Fibroblast of villous mesenchyme (primary cell): ENCODE measurements around the gene TESK1. TPM values are rescaled to one million over a fixed set of nuclear protein-coding genes. Genes with fewer than 3 reads are reported as not detected.
A peak's percentile ranks its signal among the peaks of the same experiment; 100 is the strongest.

Source experiments
- DNase-seq: peaks from one replicate; pipeline ENCODE4 v3.0.0-alpha.2; 2010; ENCODE audit warnings: low read depth
- H3K4me3 ChIP-seq: 2 replicates; pipeline ENCODE4 v1.5.1; 2011; ENCODE audit warnings: low read depth, mild to moderate bottlenecking, low read length
- total RNA-seq: library from RNA; depleted of rRNA; stranded (reverse); fragments of >200 nt; gene quantifications from 2 replicates; pipeline ENCODE4 v1.2.3, GENCODE V29; 2012
- TF ChIP-seq, protein P1 (sequence below): IDR thresholded peaks from 2 replicates; pipeline ENCODE4 v1.5.1; 2012; ENCODE audit warnings: low read depth, mild to moderate bottlenecking, low read length; ENCODE audit not compliant: insufficient read depth

The TESK1 gene
- total RNA-seq, 1 donor = 13.0 TPM

DNA sequence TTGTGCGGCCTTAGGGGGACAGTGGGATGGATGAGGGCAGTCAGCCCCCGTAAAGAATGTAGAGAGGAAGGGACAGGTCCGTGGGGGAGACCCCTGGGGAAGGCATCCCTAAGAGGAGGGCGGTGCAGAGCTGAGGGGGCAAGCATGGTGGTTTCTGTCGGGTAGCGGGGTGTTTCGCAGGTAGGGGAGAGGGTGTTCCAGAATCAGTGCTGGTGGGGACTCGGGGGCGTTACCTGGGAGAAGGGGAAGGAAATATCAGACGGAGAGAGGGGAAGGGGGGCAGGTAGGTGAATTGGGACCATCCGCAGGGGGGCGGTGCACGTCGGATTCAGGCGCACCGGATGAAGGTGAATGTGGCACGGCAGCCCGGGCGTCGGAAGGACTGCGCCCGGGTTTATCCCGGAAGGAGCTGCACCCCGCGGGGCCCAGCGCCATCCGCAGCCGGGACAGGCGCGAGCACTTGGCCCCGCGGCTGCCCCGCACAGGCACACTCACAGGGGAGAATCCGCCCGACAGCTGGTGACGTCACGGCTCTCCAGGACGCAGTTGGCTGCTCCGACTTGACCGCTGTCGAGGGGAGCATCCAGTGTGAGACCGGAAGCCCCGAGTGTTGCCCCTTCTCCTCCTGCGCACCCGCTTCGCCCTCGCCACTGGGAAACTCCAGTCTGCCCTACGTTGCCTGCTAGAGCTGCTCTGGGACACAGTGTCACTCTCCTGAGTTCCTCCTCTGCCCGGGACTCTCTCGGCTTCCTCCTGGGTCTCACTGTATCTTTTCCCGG, 11.8 kb downstream of the TESK1 start:
- H3K4me3 ChIP-seq = peak overlapping the region; percentile 37
- TF ChIP-seq, protein P1, sequence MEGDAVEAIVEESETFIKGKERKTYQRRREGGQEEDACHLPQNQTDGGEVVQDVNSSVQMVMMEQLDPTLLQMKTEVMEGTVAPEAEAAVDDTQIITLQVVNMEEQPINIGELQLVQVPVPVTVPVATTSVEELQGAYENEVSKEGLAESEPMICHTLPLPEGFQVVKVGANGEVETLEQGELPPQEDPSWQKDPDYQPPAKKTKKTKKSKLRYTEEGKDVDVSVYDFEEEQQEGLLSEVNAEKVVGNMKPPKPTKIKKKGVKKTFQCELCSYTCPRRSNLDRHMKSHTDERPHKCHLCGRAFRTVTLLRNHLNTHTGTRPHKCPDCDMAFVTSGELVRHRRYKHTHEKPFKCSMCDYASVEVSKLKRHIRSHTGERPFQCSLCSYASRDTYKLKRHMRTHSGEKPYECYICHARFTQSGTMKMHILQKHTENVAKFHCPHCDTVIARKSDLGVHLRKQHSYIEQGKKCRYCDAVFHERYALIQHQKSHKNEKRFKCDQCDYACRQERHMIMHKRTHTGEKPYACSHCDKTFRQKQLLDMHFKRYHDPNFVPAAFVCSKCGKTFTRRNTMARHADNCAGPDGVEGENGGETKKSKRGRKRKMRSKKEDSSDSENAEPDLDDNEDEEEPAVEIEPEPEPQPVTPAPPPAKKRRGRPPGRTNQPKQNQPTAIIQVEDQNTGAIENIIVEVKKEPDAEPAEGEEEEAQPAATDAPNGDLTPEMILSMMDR = no peak
- DNase-seq = peak; percentile 74

- no peak for DNase-seq
- TF ChIP-seq, protein P1 = no peak
- H3K4me3 ChIP-seq = no peak overlapping the region
Observed at GRCh38 chr9:35617548-35617947, 12.5 kb downstream of the TESK1 start.

DNA sequence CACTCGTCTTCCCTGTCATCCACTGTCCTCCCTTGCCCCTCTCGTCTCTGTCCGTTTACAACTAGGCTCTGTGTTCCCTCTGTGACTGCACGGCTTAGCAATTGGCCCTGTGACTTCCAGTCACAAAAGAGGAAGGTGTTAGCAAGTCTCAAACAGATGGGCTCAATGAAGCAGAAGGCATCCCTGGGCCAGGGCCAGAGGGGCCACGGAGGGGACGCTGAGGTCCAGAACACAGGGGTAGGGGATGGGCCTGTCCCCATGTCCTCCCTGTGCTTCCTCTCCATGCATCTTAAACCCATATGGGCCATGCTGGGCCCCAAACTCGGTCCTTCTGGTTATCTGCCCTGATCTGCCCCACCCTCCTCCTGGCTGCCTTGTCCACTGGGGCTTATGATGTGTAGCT, 13.3 kb downstream of the TESK1 start, which contains the start of gene CD72:
CD72 (minus strand) TSS at position 89 of the 403 bp plus-strand sequence. CDS start 110 bp downstream, outside the sequence.
- DNase-seq = no peak

GRCh38 chr9:35618854-35619799, 14.1 kb downstream of the TESK1 start:
- TF ChIP-seq, protein P1 = no peak
- peak; percentile 20 for DNase-seq
- no peak overlapping the region for H3K4me3 ChIP-seq

More for the DNA sequence above, 13.3 kb downstream of the TESK1 start, which contains the start of gene CD72:
- H3K4me3 ChIP-seq = peak within 1 kb of the TSS; percentile 37
- TF ChIP-seq, protein P1 = no peak

- H3K4me3 ChIP-seq = no peak overlapping the region
- TF ChIP-seq, protein P1 = no peak
- DNase-seq = no peak
Observed at GRCh38 chr9:35619800-35620158, 14.7 kb downstream of the TESK1 start.

GRCh38 chr9:35627575-35627974, 22.5 kb downstream of the TESK1 start:
- no peak for DNase-seq
- TF ChIP-seq, protein P1 = no peak
- H3K4me3 ChIP-seq = no peak overlapping the region
